GM04504 (cell line): Measurements from ENCODE around the gene LRRC4.

ENCODE experiments used
- DNase-seq: peaks from one replicate; pipeline ENCODE4 v3.0.0-alpha.2; 2012; ENCODE audit warnings: low read depth

Gene LRRC4

GRCh38 chr7:127979113-127979727 is 52.0 kb downstream of the LRRC4 start:
- no peak for DNase-seq

- no peak for DNase-seq
These were observed 52.8 kb downstream of the LRRC4 start for GRCh38 chr7:127978421-127978820.
